NCI-H446 (cell line): ENCODE measurements around the gene CD38.

Source experiments
- DNase-seq, 2 experiments: peaks; one replicate each; lab custom pipeline; 2025; lab: John Stamatoyannopoulos, UW

Gene CD38

DNA sequence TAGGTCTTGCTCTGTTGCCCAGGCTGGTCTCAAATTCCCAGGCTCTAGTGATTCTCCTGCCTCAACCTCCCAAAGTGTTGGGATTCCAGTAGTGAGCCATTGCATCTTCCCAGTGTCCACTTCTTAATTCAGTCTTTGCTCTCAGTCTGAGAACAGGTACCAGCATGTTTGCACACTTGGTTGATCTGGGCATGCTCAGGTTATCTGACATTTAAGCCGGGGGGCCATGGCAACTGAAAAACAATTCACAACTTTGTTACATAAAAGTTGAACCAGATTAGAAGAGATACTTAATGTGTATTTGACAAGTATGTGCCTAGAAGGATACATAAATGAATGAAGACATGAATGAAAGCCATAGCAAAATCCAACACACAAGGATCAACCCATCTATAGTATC, 121.4 kb downstream of the CD38 start:
- no peak for DNase-seq

DNA sequence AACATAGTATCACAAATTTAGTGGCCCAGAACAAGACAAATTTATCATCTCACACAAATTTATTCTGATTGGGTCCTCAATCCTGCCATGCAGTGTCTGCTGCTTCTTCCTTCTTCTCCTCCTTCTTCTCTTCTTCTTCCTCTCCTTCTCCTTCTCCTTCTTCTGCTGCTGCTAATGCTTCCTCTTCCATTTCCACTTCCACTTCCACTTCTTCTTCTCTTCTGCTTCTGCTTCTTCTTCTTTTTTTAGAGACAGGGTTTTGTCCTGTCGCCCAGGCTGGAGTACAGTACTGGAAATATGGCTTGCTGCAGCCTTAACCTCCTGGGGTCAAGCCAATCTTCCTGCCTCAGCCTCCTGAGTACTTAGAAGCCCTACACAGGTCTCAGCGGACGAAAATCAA, 122.9 kb downstream of the CD38 start:
- DNase-seq: no peak

DNA sequence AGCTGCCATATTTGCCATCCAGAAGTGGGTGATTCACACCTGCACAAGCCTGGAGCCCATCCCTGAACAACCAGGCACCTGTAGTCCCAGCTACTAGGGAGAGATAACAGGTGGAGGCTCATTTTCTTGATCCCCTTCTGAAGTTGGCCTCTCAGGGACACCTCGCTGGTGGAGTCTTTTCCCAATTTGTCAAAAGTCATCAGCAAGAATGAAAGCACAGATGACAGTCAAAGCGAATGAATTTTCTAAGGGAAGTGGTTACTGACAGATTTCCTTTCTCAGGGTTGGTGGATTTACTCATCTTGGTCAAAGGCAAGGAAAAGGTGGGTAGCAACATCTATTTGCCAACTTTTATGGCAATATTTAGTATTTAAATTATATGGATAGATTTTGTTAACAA, 123.9 kb downstream of the CD38 start:
- no peak for DNase-seq

DNA sequence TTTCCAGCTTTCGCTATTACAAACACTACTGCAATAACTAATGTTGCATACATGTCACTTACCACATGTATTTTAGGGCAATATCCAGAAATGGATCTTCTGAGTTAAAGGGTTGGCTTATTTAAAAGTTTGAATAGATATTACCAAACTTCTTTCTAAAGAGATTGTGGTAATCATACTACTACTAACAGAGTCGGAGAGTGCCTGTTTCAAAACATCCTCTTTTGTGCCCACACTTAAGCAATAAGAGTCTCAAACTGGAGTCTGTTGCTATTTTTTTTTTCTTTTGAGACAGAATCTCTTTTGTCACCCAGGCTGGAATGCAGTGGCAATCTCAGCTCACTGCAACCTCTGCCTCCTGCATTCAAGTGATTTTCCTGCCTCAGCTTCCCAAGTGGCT, 124.6 kb downstream of the CD38 start:
- DNase-seq: no peak
